Cardiac fibroblast (primary cell): ENCODE measurements around the gene KHSRP.

Experiments used
- DNase-seq, 2 donors: peaks; one replicate each; pipeline versions ENCODE4 v3.0.0 to v3.0.0-alpha.2; 2010; ENCODE audit warnings: low read depth in 2 of 2
- H3K4me3 ChIP-seq, 2 donors: replicated peaks in 1 of 2; 1 replicate in 1 of 2; 2 replicates in 1 of 2; pipeline ENCODE4 v1.5.1; 2011; ENCODE audit warnings: low read depth in 2 of 2, low read length in 2 of 2, mild to moderate bottlenecking in 2 of 2, moderate library complexity in 1 of 2
- CTCF ChIP-seq: IDR thresholded peaks from one replicate; pipeline ENCODE4 v1.5.1; 2011; ENCODE audit warnings: low read depth, mild to moderate bottlenecking, low read length, inconsistent platforms

KHSRP gene

GRCh38 chr19:6396305-6396704 is 28.3 kb downstream of the KHSRP start:
- no peak overlapping the region for H3K4me3 ChIP-seq
- no peak for DNase-seq
- no peak for TF ChIP-seq CTCF

GRCh38 chr19:6394831-6395230 is 29.8 kb downstream of the KHSRP start:
- DNase-seq: no peak
- TF ChIP-seq CTCF: no peak
- no peak overlapping the region for H3K4me3 ChIP-seq

- H3K4me3 ChIP-seq: peak overlapping the region; percentile 86 to 90
- TF ChIP-seq CTCF: no peak
- no peak for DNase-seq
Observed at GRCh38 chr19:6393983-6394412, 30.6 kb downstream of the KHSRP start.

- TF ChIP-seq CTCF: peak; percentile 33
- peak within 1 kb of the TSS; percentile 86 to 90 for H3K4me3 ChIP-seq
- peak; percentile 97 to 98 for DNase-seq
Observed at GRCh38 chr19:6393074-6393982, 31.3 kb downstream of the KHSRP start, which contains the start of gene GTF2F1. Gene GTF2F1, minus strand, starts transcription at chr19:6393164. Its CDS starts 169 bp downstream, at chr19:6392995.

- no peak for DNase-seq
- TF ChIP-seq CTCF: no peak
Observed at GRCh38 chr19:6392221-6393073, 32.2 kb downstream of the KHSRP start.

GRCh38 chr19:6387372-6387771 is 37.2 kb downstream of the KHSRP start:
- no peak for TF ChIP-seq CTCF
- H3K4me3 ChIP-seq: no peak overlapping the region
- DNase-seq: no peak

More at GRCh38 chr19:6392221-6393073, 32.2 kb downstream of the KHSRP start:
- H3K4me3 ChIP-seq: peak overlapping the region; percentile 86 to 90
